Astrocyte (in vitro differentiated cells and primary cell): ENCODE data around the gene KIAA1586. TPM values are rescaled to one million over a fixed set of nuclear protein-coding genes. Genes with fewer than 3 reads are reported as not detected.

Experiments used
- DNase-seq: peaks from one replicate; pipeline ENCODE4 v3.0.0-alpha.2; 2010; ENCODE audit warnings: low read depth
- FAIRE-seq: peaks from 2 replicates; lab custom pipeline; 2011; peaks lifted over from hg19 to GRCh38; lab: Jason Lieb, UNC
- H2AFZ ChIP-seq: 2 replicates; pipeline ENCODE4 v1.6.0; 2012; ENCODE audit warnings: low read depth, low read length, inconsistent platforms
- H3K27ac ChIP-seq: 2 replicates; pipeline ENCODE4 v1.5.1; 2011; ENCODE audit warnings: low read depth, low read length, inconsistent platforms
- H3K27me3 ChIP-seq: 2 replicates; pipeline ENCODE4 v1.6.0; 2011; ENCODE audit warnings: low read length, inconsistent platforms; ENCODE audit not compliant: insufficient read depth
- H3K36me3 ChIP-seq: 2 replicates; pipeline ENCODE4 v1.5.1; 2011; ENCODE audit warnings: low read length, inconsistent platforms; ENCODE audit not compliant: insufficient read depth
- H3K4me1 ChIP-seq: 2 replicates; pipeline ENCODE4 v1.5.1; 2011; ENCODE audit warnings: low read length, inconsistent platforms; ENCODE audit not compliant: insufficient read depth
- H3K4me2 ChIP-seq: 2 replicates; pipeline ENCODE4 v1.6.0; 2012; ENCODE audit warnings: low read length, inconsistent platforms
- H3K4me3 ChIP-seq: 2 replicates; pipeline ENCODE4 v1.5.1; 2011; ENCODE audit warnings: low read depth, mild to moderate bottlenecking, low read length, inconsistent platforms; ENCODE audit not compliant: insufficient read depth
- H3K79me2 ChIP-seq: 2 replicates; pipeline ENCODE4 v1.6.0; 2012; ENCODE audit warnings: mild to moderate bottlenecking, low read length, inconsistent platforms; ENCODE audit not compliant: insufficient read depth
- H3K9ac ChIP-seq: 2 replicates; pipeline ENCODE4 v1.6.0; 2012; ENCODE audit warnings: mild to moderate bottlenecking, low read length, inconsistent platforms
- H3K9me3 ChIP-seq: 2 replicates; pipeline ENCODE4 v1.5.1; 2012; ENCODE audit warnings: low read depth, mild to moderate bottlenecking, low read length, inconsistent platforms; ENCODE audit not compliant: insufficient read depth
- H4K20me1 ChIP-seq: 2 replicates; pipeline ENCODE4 v1.6.0; 2012; ENCODE audit warnings: low read length, inconsistent platforms; ENCODE audit not compliant: insufficient read depth
- H3K27ac Mint-ChIP-seq: one replicate; pipeline ENCODE4 v1.8.0; 2021; ENCODE audit warnings: mild to moderate bottlenecking, mixed read lengths; ENCODE audit not compliant: unreplicated experiment
- H3K27me3 Mint-ChIP-seq: one replicate; pipeline ENCODE4 v1.8.0; 2021; ENCODE audit warnings: low read depth, mixed read lengths; ENCODE audit not compliant: unreplicated experiment
- H3K36me3 Mint-ChIP-seq: one replicate; pipeline ENCODE4 v1.8.0; 2021; ENCODE audit warnings: low read depth, mixed read lengths; ENCODE audit not compliant: unreplicated experiment
- H3K4me1 Mint-ChIP-seq: one replicate; pipeline ENCODE4 v1.8.0; 2021; ENCODE audit warnings: low read depth, mixed read lengths; ENCODE audit not compliant: unreplicated experiment
- H3K4me3 Mint-ChIP-seq: one replicate; pipeline ENCODE4 v1.8.0; 2021; ENCODE audit warnings: mild to moderate bottlenecking, moderate library complexity, mixed read lengths; ENCODE audit not compliant: unreplicated experiment
- H3K9me3 Mint-ChIP-seq: one replicate; pipeline ENCODE4 v1.8.0; 2021; ENCODE audit warnings: mild to moderate bottlenecking, mixed read lengths; ENCODE audit not compliant: unreplicated experiment
- CTCF ChIP-seq: IDR thresholded peaks from 2 replicates; pipeline ENCODE4 v1.5.1; 2011; ENCODE audit warnings: low read depth, mild to moderate bottlenecking, inconsistent platforms, low read length, moderate library complexity; ENCODE audit not compliant: insufficient read depth
- EZH2 ChIP-seq: IDR thresholded peaks from 2 replicates; pipeline ENCODE4 v1.6.1; 2012; ENCODE audit warnings: mild to moderate bottlenecking, low read length, inconsistent platforms; ENCODE audit not compliant: insufficient read depth
- total RNA-seq: library from RNA; stranded (reverse); gene quantifications from 2 replicates; pipeline ENCODE4 v1.2.1, GENCODE V29; 2021

The KIAA1586 gene
- total RNA-seq, 1 donor from 2014 or later, result 17.6 TPM

GRCh38 chr6:57029213-57029612 is 17.3 kb upstream of the KIAA1586 start:
- Histone ChIP-seq H3K36me3 (no peaks in the 10 kb centered on the region), H3K4me1 (no peaks in the 10 kb centered on the region), H3K27me3 (no peaks in the 10 kb centered on the region), H3K4me2 (no peak overlapping the region), H3K79me2 (no peaks in the 10 kb centered on the region), H3K9me3 (peaks cover 4% of the 10 kb centered on the region), H3K9ac (no peak overlapping the region), H3K4me3 (no peak overlapping the region), H4K20me1 (no peaks in the 10 kb centered on the region), H2AFZ (no peak overlapping the region), H3K27ac (no peak overlapping the region)
- DNase-seq, result no peak
- no peak for FAIRE-seq
- TF ChIP-seq CTCF (no peak), EZH2 (no peak)
- no peaks in the 10 kb centered on the region for H3K27me3 Mint-ChIP-seq
- no peaks in the 10 kb centered on the region for H3K36me3 Mint-ChIP-seq
- no peak overlapping the region for H3K4me3 Mint-ChIP-seq
- peaks cover 13% of the 10 kb centered on the region for H3K9me3 Mint-ChIP-seq
- H3K4me1 Mint-ChIP-seq, result no peaks in the 10 kb centered on the region
- no peak overlapping the region for H3K27ac Mint-ChIP-seq

- H3K27ac ChIP-seq, result no peak overlapping the region
- FAIRE-seq (no peak), DNase-seq (no peak)
- no peak overlapping the region for H3K9ac ChIP-seq
- TF ChIP-seq CTCF (no peak), EZH2 (no peak)
- no peak overlapping the region for H3K4me2 ChIP-seq
- no peak overlapping the region for H3K4me3 Mint-ChIP-seq
- H3K4me3 ChIP-seq, result no peak overlapping the region
- H2AFZ ChIP-seq, result no peak overlapping the region
- H3K9me3 Mint-ChIP-seq, result peaks cover 3% of the 10 kb centered on the region
- no peaks in the 10 kb centered on the region for H3K4me1 Mint-ChIP-seq
- H3K27ac Mint-ChIP-seq, result no peak overlapping the region
- H3K27me3 ChIP-seq, result no peaks in the 10 kb centered on the region
- H3K9me3 ChIP-seq, result no peaks in the 10 kb centered on the region
- no peaks in the 10 kb centered on the region for H3K4me1 ChIP-seq
- H3K27me3 Mint-ChIP-seq, result peaks cover 2% of the 10 kb centered on the region
- no peaks in the 10 kb centered on the region for H3K79me2 ChIP-seq
- no peaks in the 10 kb centered on the region for H3K36me3 Mint-ChIP-seq
- H4K20me1 ChIP-seq, result no peaks in the 10 kb centered on the region
- H3K36me3 ChIP-seq, result no peaks in the 10 kb centered on the region
Measured at GRCh38 chr6:57033228-57033627, 13.3 kb upstream of the KIAA1586 start.

- no peak for DNase-seq
- Histone ChIP-seq H3K79me2 (no peaks in the 10 kb centered on the region), H3K4me3 (no peak overlapping the region), H2AFZ (no peak overlapping the region), H3K9ac (no peak overlapping the region), H3K4me1 (no peaks in the 10 kb centered on the region), H4K20me1 (no peaks in the 10 kb centered on the region), H3K27me3 (no peaks in the 10 kb centered on the region), H3K36me3 (no peaks in the 10 kb centered on the region), H3K27ac (no peak overlapping the region), H3K4me2 (no peak overlapping the region), H3K9me3 (no peaks in the 10 kb centered on the region)
- peaks cover 12% of the 10 kb centered on the region for H3K27me3 Mint-ChIP-seq
- H3K4me3 Mint-ChIP-seq, result no peak overlapping the region
- H3K27ac Mint-ChIP-seq, result no peak overlapping the region
- FAIRE-seq, result no peak
- no peaks in the 10 kb centered on the region for H3K4me1 Mint-ChIP-seq
- no peaks in the 10 kb centered on the region for H3K9me3 Mint-ChIP-seq
- H3K36me3 Mint-ChIP-seq, result peaks cover 2% of the 10 kb centered on the region
- TF ChIP-seq CTCF, result no peak
- no peak for TF ChIP-seq EZH2
Measured at GRCh38 chr6:57035549-57035948, 10.9 kb upstream of the KIAA1586 start.
